Activated effector memory CD4-positive, alpha-beta T cell treated with Interleukin-2 at 50 U/mL for 16 hours (primary cell): ENCODE results near the gene CHRM2.

Experiments used
- DNase-seq: peaks from one replicate; pipeline ENCODE4 v3.0.0-alpha.2; 2020

CHRM2 gene

GRCh38 chr7:136964347-136964746, 95.9 kb downstream of the CHRM2 start:
- DNase-seq, result no peak

- DNase-seq, result no peak
Measured at GRCh38 chr7:136966825-136967224, 98.4 kb downstream of the CHRM2 start.

GRCh38 chr7:136969761-136970160, 101.3 kb downstream of the CHRM2 start:
- DNase-seq, result no peak

GRCh38 chr7:136971776-136972175, 103.3 kb downstream of the CHRM2 start:
- DNase-seq, result no peak

- no peak for DNase-seq
Measured at GRCh38 chr7:136976504-136977251, 108.2 kb downstream of the CHRM2 start.

GRCh38 chr7:136993377-136993776, 124.9 kb downstream of the CHRM2 start:
- DNase-seq, result no peak

- no peak for DNase-seq
Measured at GRCh38 chr7:136997735-136998134, 129.3 kb downstream of the CHRM2 start.

GRCh38 chr7:136998495-136998894, 130.0 kb downstream of the CHRM2 start:
- DNase-seq, result no peak

GRCh38 chr7:137000621-137001020, 132.2 kb downstream of the CHRM2 start:
- DNase-seq, result no peak

- no peak for DNase-seq
Measured at GRCh38 chr7:137001041-137001440, 132.6 kb downstream of the CHRM2 start.

- DNase-seq, result no peak
Measured at GRCh38 chr7:137001478-137001877, 133.0 kb downstream of the CHRM2 start.

- DNase-seq, result no peak
Measured at GRCh38 chr7:137003086-137003485, 134.6 kb downstream of the CHRM2 start.

- no peak for DNase-seq
Measured at GRCh38 chr7:137003566-137003965, 135.1 kb downstream of the CHRM2 start.

GRCh38 chr7:137005873-137006272, 137.4 kb downstream of the CHRM2 start:
- DNase-seq, result no peak

- DNase-seq, result no peak
Measured at GRCh38 chr7:137006293-137006692, 137.8 kb downstream of the CHRM2 start.

GRCh38 chr7:137007001-137007694, 138.7 kb downstream of the CHRM2 start:
- DNase-seq, result no peak

- no peak for DNase-seq
Measured at GRCh38 chr7:137009404-137009803, 141.0 kb downstream of the CHRM2 start.

- DNase-seq, result no peak
Measured at GRCh38 chr7:137015015-137015414, 146.6 kb downstream of the CHRM2 start.

- DNase-seq, result no peak
Measured at GRCh38 chr7:137017221-137017620, 148.8 kb downstream of the CHRM2 start.

GRCh38 chr7:137018468-137018867, 150.0 kb downstream of the CHRM2 start:
- no peak for DNase-seq

- no peak for DNase-seq
Measured at GRCh38 chr7:137020351-137020750, 151.9 kb downstream of the CHRM2 start.

GRCh38 chr7:137025469-137026175, 157.2 kb downstream of the CHRM2 start:
- DNase-seq, result no peak

GRCh38 chr7:137026176-137026500, 157.7 kb downstream of the CHRM2 start:
- DNase-seq, result no peak

GRCh38 chr7:137032436-137032835, 164.0 kb downstream of the CHRM2 start:
- DNase-seq, result no peak
